T-helper 22 cell (primary cell): ENCODE results near the gene USP32.
"Not testable (repeated sequence)": the region's sequence is repeated elsewhere in the genome, so short reads cannot be mapped to it uniquely, and the experiment has no call there.

Experiments
- DNase-seq: peaks from one replicate; pipeline ENCODE4 v3.0.0-alpha.2; 2020; ENCODE audit warnings: low read depth

Gene USP32

DNA sequence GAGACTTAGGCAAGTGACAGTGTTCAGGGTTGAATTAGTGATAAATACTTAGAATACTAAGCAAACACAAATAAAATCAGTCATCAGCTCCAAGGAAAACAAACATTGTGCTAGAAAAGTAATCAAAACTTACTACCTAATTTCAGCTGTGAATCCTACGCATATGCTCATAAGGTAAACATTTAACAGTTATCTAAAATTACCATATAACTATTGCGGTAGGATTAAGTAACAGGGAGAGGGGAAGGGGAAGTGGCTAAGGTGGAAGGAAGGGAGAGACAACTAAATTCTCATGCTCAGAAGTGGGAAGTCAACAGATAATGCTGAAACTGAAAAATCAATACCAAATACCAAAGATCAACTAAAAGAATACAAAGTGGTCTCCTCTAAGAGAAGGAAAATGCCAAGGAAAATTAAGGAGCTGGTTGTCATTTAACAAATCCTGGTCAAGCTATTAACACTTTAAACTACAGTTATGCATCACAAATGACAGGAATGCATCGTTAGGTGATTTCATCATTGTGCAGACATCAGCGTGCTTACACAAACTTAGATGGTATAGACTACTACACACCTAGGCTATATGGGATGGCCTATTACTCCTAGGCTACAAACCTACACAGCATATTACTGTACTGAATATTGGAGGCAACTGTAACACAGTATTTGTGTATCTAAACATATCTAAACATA, 20.0 kb downstream of the USP32 start:
- DNase-seq, result no peak

DNA sequence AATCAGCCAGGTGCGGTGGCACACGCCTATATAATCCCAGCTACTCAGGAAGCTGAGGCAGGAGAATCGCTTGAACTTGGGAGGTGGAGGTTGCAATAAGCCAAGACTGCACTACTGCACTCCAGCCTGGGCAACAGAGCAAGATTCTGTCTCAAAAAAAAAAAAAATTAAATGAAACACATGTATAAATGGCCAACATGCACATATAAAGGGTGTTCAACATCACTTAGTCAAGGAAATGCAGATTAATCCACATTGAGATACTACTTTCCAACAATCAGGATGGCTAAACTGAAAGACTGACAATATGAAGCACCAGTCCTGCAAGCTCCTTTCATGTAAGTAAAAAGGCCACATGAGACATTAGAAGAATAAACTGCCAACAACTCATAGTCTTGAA, 20.5 kb downstream of the USP32 start:
- DNase-seq, result no peak

- no peak for DNase-seq
Measured at GRCh38 chr17:60369727-60370126, 22.2 kb downstream of the USP32 start.

GRCh38 chr17:60363700-60364405, 28.1 kb downstream of the USP32 start:
- DNase-seq, result no peak

DNA sequence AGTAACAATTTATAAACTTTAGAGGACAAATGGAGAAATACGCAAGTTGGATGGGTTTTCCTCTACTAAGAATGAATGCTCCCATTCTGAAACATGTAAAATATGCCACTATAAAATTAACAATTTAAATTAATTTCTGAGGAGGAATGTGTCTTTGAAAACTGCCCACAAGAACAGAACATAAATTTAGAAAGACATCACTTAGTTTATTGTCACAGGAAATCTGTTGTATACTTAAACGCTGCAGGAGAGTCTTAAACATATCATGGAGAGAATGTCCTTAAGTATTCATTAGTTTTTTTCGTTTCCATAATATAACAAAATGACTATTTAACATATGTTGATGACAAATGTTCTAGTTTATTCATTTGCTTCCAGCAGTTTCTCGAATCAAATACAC, 29.6 kb downstream of the USP32 start:
- no peak for DNase-seq

DNA sequence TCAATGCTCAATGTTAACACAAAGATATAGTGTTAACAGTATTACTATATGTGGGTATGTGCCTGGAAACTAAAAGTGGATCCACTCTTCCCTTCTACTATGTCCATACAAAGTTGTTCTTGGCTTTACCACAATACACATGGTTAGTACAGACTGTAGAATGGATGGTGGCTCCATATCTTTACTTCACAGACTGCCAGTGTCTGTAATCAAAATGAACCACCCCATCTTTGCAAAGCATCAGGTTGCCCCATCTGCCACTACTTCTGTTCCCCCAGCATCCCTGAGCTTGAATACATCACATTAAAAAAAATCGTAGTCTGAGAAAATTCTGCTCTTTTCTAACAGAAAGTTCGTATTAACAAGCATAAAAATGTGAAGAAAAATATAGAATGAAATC, 30.0 kb downstream of the USP32 start:
- no peak for DNase-seq

GRCh38 chr17:60359415-60359814, 32.5 kb downstream of the USP32 start:
- DNase-seq, result no peak

GRCh38 chr17:60358606-60359225, 33.2 kb downstream of the USP32 start:
- DNase-seq, result no peak

DNA sequence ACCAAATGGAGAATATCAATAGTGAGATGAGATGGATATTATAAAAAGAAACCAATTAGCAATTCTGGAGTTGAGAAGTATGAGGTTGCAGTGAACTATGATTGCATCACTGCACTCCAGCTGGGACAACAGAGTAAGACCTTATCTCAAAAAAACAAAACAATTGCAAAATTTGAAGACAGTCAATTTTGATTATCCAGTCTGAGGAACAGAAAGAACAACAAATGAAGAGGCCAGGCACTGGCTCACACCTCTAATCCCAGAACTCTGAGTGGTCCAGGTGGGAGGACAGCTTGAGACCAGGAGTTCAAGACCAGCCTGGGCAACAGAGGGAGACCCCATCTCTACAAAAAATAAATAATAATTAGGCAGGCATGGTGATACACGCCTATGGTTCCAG, 35.0 kb downstream of the USP32 start:
- DNase-seq, result no peak

GRCh38 chr17:60355663-60356594, 36.0 kb downstream of the USP32 start:
- DNase-seq, result no peak

GRCh38 chr17:60354223-60354622, 37.7 kb downstream of the USP32 start:
- no peak for DNase-seq

GRCh38 chr17:60353773-60354172, 38.2 kb downstream of the USP32 start:
- DNase-seq, result no peak

GRCh38 chr17:60352569-60352968, 39.4 kb downstream of the USP32 start:
- no peak for DNase-seq

GRCh38 chr17:60352071-60352470, 39.9 kb downstream of the USP32 start:
- DNase-seq, result no peak

GRCh38 chr17:60351012-60351695, 40.8 kb downstream of the USP32 start:
- DNase-seq, result no peak

DNA sequence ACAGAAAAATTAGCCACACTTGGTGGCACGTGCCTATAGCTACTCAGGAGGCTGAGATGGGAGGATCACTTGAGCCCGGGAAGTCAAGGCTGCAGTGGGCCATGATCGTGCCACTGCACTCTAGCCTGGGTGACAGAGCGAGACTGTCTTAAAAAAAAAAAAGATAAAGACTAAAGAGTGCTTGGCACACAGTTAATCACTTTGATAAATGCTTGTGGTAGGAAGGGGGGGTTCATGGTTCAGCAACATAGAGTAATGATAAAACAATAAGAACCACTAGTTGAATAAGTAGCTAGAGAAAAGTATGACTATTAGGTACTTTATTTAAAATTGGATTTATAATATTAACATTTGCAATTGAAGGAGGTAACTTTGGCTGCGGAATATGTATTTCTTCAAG, 43.3 kb downstream of the USP32 start:
- DNase-seq, result no peak

DNA sequence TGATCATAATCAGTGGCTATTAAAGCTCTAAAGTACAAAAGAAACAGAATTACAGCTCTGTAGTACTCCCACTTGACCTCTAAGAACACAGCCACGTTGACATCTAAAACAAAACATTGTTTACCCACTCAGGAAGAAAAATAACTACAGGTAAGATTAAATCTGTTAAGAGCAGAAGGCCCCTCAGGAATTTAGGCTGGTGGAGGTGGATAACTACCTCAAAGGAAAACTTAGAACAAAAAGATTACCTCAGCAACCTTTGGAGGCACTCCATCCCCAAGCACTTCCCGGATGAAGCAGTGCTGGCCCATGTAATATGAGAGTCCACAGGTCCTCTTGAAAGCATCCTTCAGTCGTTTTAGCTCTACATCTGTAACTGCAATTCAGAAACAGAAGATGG, 46.7 kb downstream of the USP32 start:
- no peak for DNase-seq

- not testable (repeated sequence) for DNase-seq
Measured at GRCh38 chr17:60342492-60342891, 49.4 kb downstream of the USP32 start.

DNA sequence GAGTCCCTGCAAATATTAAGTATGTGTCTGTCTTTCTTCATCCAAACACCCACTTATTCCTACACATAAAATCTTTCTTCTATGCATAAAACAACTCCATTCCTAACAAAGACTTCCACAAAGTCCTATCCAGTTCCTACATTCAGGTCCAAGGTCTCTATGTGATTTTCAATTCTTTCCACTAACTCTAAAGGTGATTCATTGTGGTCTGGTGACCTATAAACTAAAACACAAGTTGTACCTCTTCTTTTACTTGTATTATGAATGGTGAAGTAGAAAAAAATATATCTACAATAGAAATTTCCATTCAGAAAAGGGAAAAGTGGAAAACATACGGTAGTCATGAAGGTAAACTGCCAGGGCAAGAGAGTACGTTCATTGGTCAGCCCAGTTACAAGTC, 56.6 kb downstream of the USP32 start:
- no peak for DNase-seq

DNA sequence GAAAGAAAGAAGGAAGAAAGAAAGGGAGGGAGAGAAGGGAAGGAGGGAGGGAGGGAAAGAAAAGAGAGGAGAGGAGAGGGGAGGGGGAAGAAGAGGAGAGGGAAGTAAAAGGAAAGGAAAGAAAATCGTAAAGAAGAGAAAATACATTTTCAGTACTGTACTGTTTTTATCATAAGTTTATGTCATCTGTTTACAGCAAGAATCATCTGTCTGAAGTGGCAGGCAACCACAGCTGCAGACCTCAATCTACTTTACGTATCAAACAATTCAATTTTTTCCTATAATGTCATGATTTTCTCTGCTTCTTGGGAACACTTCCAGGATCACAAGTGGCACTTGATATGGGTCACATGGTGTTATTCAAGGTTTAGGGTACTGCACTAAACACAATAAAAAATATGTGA, 58.3 kb downstream of the USP32 start:
- no peak for DNase-seq

DNA sequence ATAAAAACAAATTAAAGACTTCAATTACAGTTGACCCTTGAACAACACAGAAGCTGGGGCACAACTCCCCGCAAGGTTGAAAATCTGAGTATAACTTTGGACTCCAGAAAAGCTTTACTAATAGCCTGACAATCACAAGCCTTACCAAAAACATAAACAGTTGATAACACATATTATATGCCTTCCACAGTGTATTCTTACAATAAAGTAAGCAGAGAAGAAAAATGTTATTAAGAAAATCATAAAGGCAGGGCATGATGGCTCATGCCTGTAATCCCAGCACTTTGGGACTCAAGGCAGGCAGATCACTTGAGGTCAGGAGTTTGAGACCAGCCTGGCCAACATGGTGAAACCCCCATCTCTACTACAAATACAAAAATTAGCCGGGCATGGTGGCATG, 58.9 kb downstream of the USP32 start:
- DNase-seq, result not testable (repeated sequence)

DNA sequence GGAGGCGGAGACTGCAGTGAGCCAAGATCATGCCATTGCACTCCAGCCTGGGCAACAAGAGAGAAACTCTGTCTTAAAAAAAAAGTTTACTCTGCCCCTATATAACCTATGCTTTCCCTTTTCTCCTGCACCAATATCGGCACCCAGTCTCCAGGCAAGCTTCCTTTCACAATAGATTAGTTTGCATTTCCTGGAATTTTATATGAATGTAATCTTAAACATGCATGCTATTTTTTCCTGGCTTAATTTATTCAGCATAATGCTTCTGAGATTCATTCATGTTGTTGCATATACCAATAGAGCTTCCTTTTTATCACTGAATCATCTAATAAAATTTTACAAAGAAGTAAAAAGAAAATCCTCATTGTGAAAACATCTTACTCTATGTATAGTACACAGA, 59.4 kb downstream of the USP32 start:
- no peak for DNase-seq
